Measurements from ENCODE around the gene MAP3K3. TPM values are rescaled to one million over a fixed set of nuclear protein-coding genes. Genes with fewer than 3 reads are reported as not detected.

MAP3K3 gene
- total RNA-seq, 1 donor from 2014 or later = 25.1 TPM

DNA sequence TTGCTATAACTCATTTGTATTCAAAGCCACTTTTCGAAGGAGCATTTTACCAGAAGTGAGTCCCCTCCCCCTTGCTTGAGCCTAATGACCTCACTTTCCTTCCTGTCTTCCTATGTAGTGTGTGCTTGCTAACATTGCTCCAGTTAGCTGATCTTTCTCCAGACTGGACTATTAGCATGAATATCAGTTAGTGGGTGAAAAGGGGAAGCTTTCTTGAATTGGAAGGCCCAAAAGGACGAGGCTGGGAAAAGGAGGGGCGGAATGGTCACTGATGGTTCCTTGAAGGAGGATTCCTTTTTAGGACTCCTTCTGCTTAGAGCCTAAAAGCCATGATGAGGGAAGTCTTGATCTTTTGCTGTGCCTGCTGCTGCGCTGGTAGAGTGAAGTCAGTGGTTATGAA is 11.9 kb downstream of the MAP3K3 start:
- Histone ChIP-seq H3K4me3 (ENCODE audit: low read length in 3 of 3) (no peak overlapping the region), H3K27me3 (ENCODE audit: control insufficient read depth in 3 of 3, insufficient read depth in 3 of 3, low read length in 3 of 3) (no peaks in the 10 kb centered on the region), H3K9me3 (ENCODE audit: control insufficient read depth in 3 of 3, low read length in 3 of 3) (no peaks in the 10 kb centered on the region), H3K9ac (ENCODE audit: low read depth in 1 of 3, low read length in 3 of 3) (peak overlapping the region in 1 of 3 donors; percentile 8), H3K4me1 (ENCODE audit: control insufficient read depth in 3 of 3, insufficient read depth in 3 of 3, low read length in 3 of 3) (peaks cover 26 to 57% (median 29%) of the 10 kb centered on the region in 3 donors), H3K36me3 (ENCODE audit: control insufficient read depth in 3 of 3, insufficient read depth in 3 of 3, low read length in 3 of 3) (peaks cover 4 to 34% (median 22%) of the 10 kb centered on the region in 3 donors), H3K27ac (ENCODE audit: low read depth, low read length) (peak overlapping the region; percentile 64)

- Histone ChIP-seq H3K27me3 (ENCODE audit: control insufficient read depth in 3 of 3, insufficient read depth in 3 of 3, low read length in 3 of 3) (no peaks in the 10 kb centered on the region), H3K4me1 (ENCODE audit: control insufficient read depth in 3 of 3, insufficient read depth in 3 of 3, low read length in 3 of 3) (peaks cover 23 to 53% (median 26%) of the 10 kb centered on the region in 3 donors), H3K9me3 (ENCODE audit: control insufficient read depth in 3 of 3, low read length in 3 of 3) (no peaks in the 10 kb centered on the region), H3K4me3 (ENCODE audit: low read length in 3 of 3) (no peak overlapping the region), H3K27ac (ENCODE audit: low read depth, low read length) (peak overlapping the region; percentile 32), H3K9ac (ENCODE audit: low read depth in 1 of 3, low read length in 3 of 3) (no peak overlapping the region), H3K36me3 (ENCODE audit: control insufficient read depth in 3 of 3, insufficient read depth in 3 of 3, low read length in 3 of 3) (peaks cover 4 to 34% (median 22%) of the 10 kb centered on the region in 3 donors)
Observed at GRCh38 chr17:63634816-63635215, 12.6 kb downstream of the MAP3K3 start.

- no peak overlapping the region for H3K27ac ChIP-seq (ENCODE audit: low read depth, low read length)
- H3K4me3 ChIP-seq (ENCODE audit: low read length in 3 of 3) = no peak overlapping the region
- peaks cover 4 to 34% (median 22%) of the 10 kb centered on the region in 3 donors for H3K36me3 ChIP-seq (ENCODE audit: control insufficient read depth in 3 of 3, insufficient read depth in 3 of 3, low read length in 3 of 3)
- H3K27me3 ChIP-seq (ENCODE audit: control insufficient read depth in 3 of 3, insufficient read depth in 3 of 3, low read length in 3 of 3) = no peaks in the 10 kb centered on the region
- no peaks in the 10 kb centered on the region for H3K9me3 ChIP-seq (ENCODE audit: control insufficient read depth in 3 of 3, low read length in 3 of 3)
- peaks cover 22 to 50% (median 26%) of the 10 kb centered on the region in 3 donors for H3K4me1 ChIP-seq (ENCODE audit: control insufficient read depth in 3 of 3, insufficient read depth in 3 of 3, low read length in 3 of 3)
- H3K9ac ChIP-seq (ENCODE audit: low read depth in 1 of 3, low read length in 3 of 3) = no peak overlapping the region
Observed at GRCh38 chr17:63635290-63635689, 13.1 kb downstream of the MAP3K3 start.

DNA sequence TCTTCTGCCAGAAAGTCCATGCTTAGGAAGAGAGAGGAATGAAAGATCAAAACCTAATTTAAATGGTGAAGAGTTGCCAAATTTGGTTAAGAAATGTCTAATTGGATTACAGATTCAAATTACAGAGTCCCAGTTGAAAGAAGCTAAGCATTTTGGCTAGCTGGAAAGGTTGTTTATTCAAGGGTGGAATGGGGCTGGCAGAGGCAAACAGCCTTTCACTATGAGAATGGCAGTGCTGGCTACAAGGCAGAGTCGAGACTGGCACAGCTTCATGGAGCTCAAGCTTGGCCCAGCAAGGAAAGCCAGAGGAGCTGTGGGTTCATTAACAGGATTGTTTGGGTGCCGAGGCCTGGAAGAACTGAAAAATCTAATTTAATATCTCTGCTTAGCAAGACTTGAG is 13.6 kb downstream of the MAP3K3 start:
- peaks cover 4 to 34% (median 22%) of the 10 kb centered on the region in 3 donors for H3K36me3 ChIP-seq (ENCODE audit: control insufficient read depth in 3 of 3, insufficient read depth in 3 of 3, low read length in 3 of 3)
- H3K27ac ChIP-seq (ENCODE audit: low read depth, low read length) = no peak overlapping the region
- H3K4me1 ChIP-seq (ENCODE audit: control insufficient read depth in 3 of 3, insufficient read depth in 3 of 3, low read length in 3 of 3) = peaks cover 22 to 48% (median 26%) of the 10 kb centered on the region in 3 donors
- no peaks in the 10 kb centered on the region for H3K9me3 ChIP-seq (ENCODE audit: control insufficient read depth in 3 of 3, low read length in 3 of 3)
- H3K9ac ChIP-seq (ENCODE audit: low read depth in 1 of 3, low read length in 3 of 3) = peak overlapping the region in 1 of 3 donors; percentile 40
- H3K27me3 ChIP-seq (ENCODE audit: control insufficient read depth in 3 of 3, insufficient read depth in 3 of 3, low read length in 3 of 3) = no peaks in the 10 kb centered on the region
- no peak overlapping the region for H3K4me3 ChIP-seq (ENCODE audit: low read length in 3 of 3)

GRCh38 chr17:63639125-63639524 is 16.9 kb downstream of the MAP3K3 start:
- no peak overlapping the region for H3K9ac ChIP-seq (ENCODE audit: low read depth in 1 of 3, low read length in 3 of 3)
- H3K4me1 ChIP-seq (ENCODE audit: control insufficient read depth in 3 of 3, insufficient read depth in 3 of 3, low read length in 3 of 3) = peaks cover 20 to 39% (median 23%) of the 10 kb centered on the region in 3 donors
- H3K27ac ChIP-seq (ENCODE audit: low read depth, low read length) = no peak overlapping the region
- H3K9me3 ChIP-seq (ENCODE audit: control insufficient read depth in 3 of 3, low read length in 3 of 3) = no peaks in the 10 kb centered on the region
- no peak overlapping the region for H3K4me3 ChIP-seq (ENCODE audit: low read length in 3 of 3)
- no peaks in the 10 kb centered on the region for H3K27me3 ChIP-seq (ENCODE audit: control insufficient read depth in 3 of 3, insufficient read depth in 3 of 3, low read length in 3 of 3)
- peaks cover 4 to 27% (median 8%) of the 10 kb centered on the region in 3 donors for H3K36me3 ChIP-seq (ENCODE audit: control insufficient read depth in 3 of 3, insufficient read depth in 3 of 3, low read length in 3 of 3)

DNA sequence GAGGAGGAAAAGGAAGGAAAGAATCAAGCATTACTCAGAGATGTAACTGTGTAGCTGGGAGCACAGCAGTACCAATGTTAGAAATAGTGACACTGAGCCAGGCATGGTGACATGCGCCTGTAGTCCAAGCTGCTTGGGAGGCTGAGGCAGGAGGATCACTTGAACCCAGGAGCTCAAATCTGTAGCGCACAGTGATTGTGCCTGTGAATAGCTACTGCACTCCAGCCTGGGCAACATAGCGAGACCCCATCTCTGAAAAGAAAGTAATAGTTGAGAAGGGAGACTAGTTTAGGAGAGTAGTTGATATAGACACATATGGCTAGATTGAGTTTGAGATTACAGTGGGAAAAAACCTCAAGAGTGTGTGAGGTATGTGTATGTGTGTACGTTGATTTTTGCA is 17.8 kb downstream of the MAP3K3 start:
- Histone ChIP-seq H3K9ac (ENCODE audit: low read depth in 1 of 3, low read length in 3 of 3) (no peak overlapping the region), H3K27ac (ENCODE audit: low read depth, low read length) (no peak overlapping the region), H3K4me3 (ENCODE audit: low read length in 3 of 3) (no peak overlapping the region), H3K4me1 (ENCODE audit: control insufficient read depth in 3 of 3, insufficient read depth in 3 of 3, low read length in 3 of 3) (peaks cover 14 to 34% (median 17%) of the 10 kb centered on the region in 3 donors), H3K9me3 (ENCODE audit: control insufficient read depth in 3 of 3, low read length in 3 of 3) (no peaks in the 10 kb centered on the region), H3K36me3 (ENCODE audit: control insufficient read depth in 3 of 3, insufficient read depth in 3 of 3, low read length in 3 of 3) (peaks cover 4 to 21% (median 8%) of the 10 kb centered on the region in 3 donors), H3K27me3 (ENCODE audit: control insufficient read depth in 3 of 3, insufficient read depth in 3 of 3, low read length in 3 of 3) (no peaks in the 10 kb centered on the region)

DNA sequence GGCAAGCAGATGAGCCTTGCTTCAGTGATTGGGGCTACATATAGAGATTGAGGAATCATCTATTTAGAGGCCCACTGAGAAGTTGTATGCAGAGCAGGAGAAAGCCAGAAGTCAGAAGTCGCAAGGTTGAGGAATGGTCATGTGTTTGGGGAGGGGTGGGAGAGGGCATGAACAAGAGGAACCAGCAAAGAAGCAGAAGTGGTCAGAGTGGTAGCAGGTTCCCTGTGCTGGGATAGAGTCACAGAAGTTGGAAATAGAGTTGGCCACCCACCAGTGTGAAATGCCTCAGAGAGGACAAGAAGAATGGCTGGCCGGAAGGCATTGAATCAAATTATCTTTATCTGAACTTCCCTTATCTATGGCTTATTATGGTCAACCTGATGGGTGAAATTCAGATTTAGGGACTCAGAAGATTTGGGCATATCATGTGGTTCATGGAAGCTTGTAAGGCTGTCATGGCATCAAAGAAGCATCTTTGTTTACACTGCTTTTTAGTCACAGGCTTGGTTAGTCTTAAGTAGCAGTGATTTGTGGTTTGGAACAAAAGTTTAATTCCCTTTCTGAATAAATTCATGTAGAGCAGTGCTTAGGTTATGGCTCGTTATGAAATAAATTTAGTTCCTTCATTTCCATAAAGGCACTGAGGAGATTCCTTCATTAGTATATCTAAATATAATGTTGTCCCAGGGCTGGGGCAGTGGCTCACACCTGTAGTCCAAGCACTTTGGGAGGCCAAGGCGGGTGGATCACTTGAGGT is 19.7 kb downstream of the MAP3K3 start:
- Histone ChIP-seq H3K4me3 (ENCODE audit: low read length in 3 of 3) (no peak overlapping the region), H3K27ac (ENCODE audit: low read depth, low read length) (no peak overlapping the region), H3K9ac (ENCODE audit: low read depth in 1 of 3, low read length in 3 of 3) (no peak overlapping the region), H3K36me3 (ENCODE audit: control insufficient read depth in 3 of 3, insufficient read depth in 3 of 3, low read length in 3 of 3) (peaks cover under 1 to 20% (median 8%) of the 10 kb centered on the region in 3 donors), H3K27me3 (ENCODE audit: control insufficient read depth in 3 of 3, insufficient read depth in 3 of 3, low read length in 3 of 3) (no peaks in the 10 kb centered on the region), H3K4me1 (ENCODE audit: control insufficient read depth in 3 of 3, insufficient read depth in 3 of 3, low read length in 3 of 3) (peaks cover 16 to 34% (median 23%) of the 10 kb centered on the region in 3 donors), H3K9me3 (ENCODE audit: control insufficient read depth in 3 of 3, low read length in 3 of 3) (no peaks in the 10 kb centered on the region)

GRCh38 chr17:63644846-63645245 is 22.6 kb downstream of the MAP3K3 start:
- Histone ChIP-seq H3K4me3 (ENCODE audit: low read length in 3 of 3) (no peak overlapping the region), H3K9ac (ENCODE audit: low read depth in 1 of 3, low read length in 3 of 3) (no peak overlapping the region), H3K36me3 (ENCODE audit: control insufficient read depth in 3 of 3, insufficient read depth in 3 of 3, low read length in 3 of 3) (peaks cover 4 to 16% (median 7%) of the 10 kb centered on the region in 3 donors), H3K27ac (ENCODE audit: low read depth, low read length) (no peak overlapping the region), H3K4me1 (ENCODE audit: control insufficient read depth in 3 of 3, insufficient read depth in 3 of 3, low read length in 3 of 3) (peaks cover 19 to 36% (median 30%) of the 10 kb centered on the region in 3 donors), H3K9me3 (ENCODE audit: control insufficient read depth in 3 of 3, low read length in 3 of 3) (no peaks in the 10 kb centered on the region), H3K27me3 (ENCODE audit: control insufficient read depth in 3 of 3, insufficient read depth in 3 of 3, low read length in 3 of 3) (no peaks in the 10 kb centered on the region)

- Histone ChIP-seq H3K9ac (ENCODE audit: low read depth in 1 of 3, low read length in 3 of 3) (no peak overlapping the region), H3K27ac (ENCODE audit: low read depth, low read length) (peak overlapping the region; percentile 13), H3K4me1 (ENCODE audit: control insufficient read depth in 3 of 3, insufficient read depth in 3 of 3, low read length in 3 of 3) (peaks cover 19 to 36% (median 30%) of the 10 kb centered on the region in 3 donors), H3K4me3 (ENCODE audit: low read length in 3 of 3) (no peak overlapping the region), H3K9me3 (ENCODE audit: control insufficient read depth in 3 of 3, low read length in 3 of 3) (no peaks in the 10 kb centered on the region), H3K36me3 (ENCODE audit: control insufficient read depth in 3 of 3, insufficient read depth in 3 of 3, low read length in 3 of 3) (peaks cover 4 to 16% (median 7%) of the 10 kb centered on the region in 3 donors), H3K27me3 (ENCODE audit: control insufficient read depth in 3 of 3, insufficient read depth in 3 of 3, low read length in 3 of 3) (no peaks in the 10 kb centered on the region)
Observed at GRCh38 chr17:63645775-63646487, 23.7 kb downstream of the MAP3K3 start.

DNA sequence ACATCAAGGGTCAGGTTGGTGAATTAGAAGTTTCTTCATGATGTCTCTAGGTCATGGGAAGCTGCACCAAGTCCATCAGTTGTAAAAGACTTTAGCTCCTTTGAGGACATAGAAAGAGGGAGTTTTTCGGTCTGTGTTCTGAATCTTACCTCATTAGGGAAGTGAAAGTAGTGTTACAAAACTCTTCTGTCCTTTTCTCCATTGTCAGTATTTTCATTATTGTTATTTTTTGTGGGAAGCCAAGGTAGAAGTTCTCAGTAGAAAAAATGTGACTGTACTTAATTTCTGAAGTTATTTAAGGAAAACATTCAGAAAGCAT is 24.2 kb downstream of the MAP3K3 start:
- no peak overlapping the region for H3K9ac ChIP-seq (ENCODE audit: low read depth in 1 of 3, low read length in 3 of 3)
- H3K27me3 ChIP-seq (ENCODE audit: control insufficient read depth in 3 of 3, insufficient read depth in 3 of 3, low read length in 3 of 3) = no peaks in the 10 kb centered on the region
- H3K4me3 ChIP-seq (ENCODE audit: low read length in 3 of 3) = no peak overlapping the region
- peaks cover 4 to 18% (median 7%) of the 10 kb centered on the region in 3 donors for H3K36me3 ChIP-seq (ENCODE audit: control insufficient read depth in 3 of 3, insufficient read depth in 3 of 3, low read length in 3 of 3)
- no peaks in the 10 kb centered on the region for H3K9me3 ChIP-seq (ENCODE audit: control insufficient read depth in 3 of 3, low read length in 3 of 3)
- peaks cover 19 to 33% (median 29%) of the 10 kb centered on the region in 3 donors for H3K4me1 ChIP-seq (ENCODE audit: control insufficient read depth in 3 of 3, insufficient read depth in 3 of 3, low read length in 3 of 3)
- H3K27ac ChIP-seq (ENCODE audit: low read depth, low read length) = peak overlapping the region; percentile 13
